T-helper 2 cell treated with Interferon-gamma antibody and Interleukin-4, amounts not matched to agents 5 μg/mL and 100 μg/mL, for 36 hours (primary cell): ENCODE measurements around the gene IP6K3.
A peak's percentile ranks its signal among the peaks of the same experiment; 100 is the strongest.

ENCODE experiments used
- DNase-seq: peaks from one replicate; pipeline ENCODE4 v3.0.0; 2021; ENCODE audit warnings: low spot score
- H3K27ac Mint-ChIP-seq: one replicate; pipeline ENCODE4 v1.8.0; 2021; ENCODE audit warnings: mild to moderate bottlenecking, mixed read lengths
- H3K27me3 Mint-ChIP-seq: one replicate; pipeline ENCODE4 v1.8.0; 2021; ENCODE audit warnings: low read depth, mixed read lengths
- H3K36me3 Mint-ChIP-seq: one replicate; pipeline ENCODE4 v1.8.0; 2021; ENCODE audit warnings: low read depth, mixed read lengths
- H3K4me1 Mint-ChIP-seq: one replicate; pipeline ENCODE4 v1.8.0; 2021; ENCODE audit warnings: low read depth, mixed read lengths
- H3K4me3 Mint-ChIP-seq: one replicate; pipeline ENCODE4 v1.8.0; 2022; ENCODE audit warnings: mild to moderate bottlenecking, moderate library complexity, mixed read lengths
- H3K9me3 Mint-ChIP-seq: one replicate; pipeline ENCODE4 v1.8.0; 2021; ENCODE audit warnings: mixed read lengths

Gene IP6K3

DNA sequence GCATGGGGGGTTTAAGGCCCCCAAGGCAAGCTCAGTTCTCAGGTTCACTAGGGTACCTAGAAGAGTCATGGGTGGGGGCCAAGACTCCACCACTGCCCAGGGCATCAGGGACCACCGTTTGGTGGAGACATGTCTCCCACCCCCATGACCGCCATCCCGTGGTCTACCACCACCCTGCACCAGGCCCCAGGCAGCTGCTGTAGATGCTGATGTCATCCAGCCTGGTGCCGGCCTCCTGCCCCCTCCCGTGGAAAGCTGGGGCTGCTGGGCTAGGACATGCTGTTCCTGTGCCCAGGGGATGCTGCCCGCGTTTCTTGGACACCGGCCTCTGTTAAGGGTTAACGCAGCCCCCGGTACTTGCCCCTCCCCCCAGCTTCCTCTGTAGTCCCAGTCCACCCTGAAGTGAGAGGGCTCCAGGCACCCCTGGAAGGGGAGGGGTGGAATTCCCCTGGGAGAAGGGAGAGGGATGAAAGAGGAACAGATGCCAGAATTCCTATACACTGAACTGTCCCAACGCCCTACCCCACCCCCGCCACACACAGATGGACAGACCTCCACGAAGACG lies 587 bp downstream of the IP6K3 start:
- H3K27ac Mint-ChIP-seq: no peak overlapping the region
- H3K4me3 Mint-ChIP-seq: no peak overlapping the region
- no peaks in the 10 kb centered on the region for H3K9me3 Mint-ChIP-seq
- DNase-seq: no peak
- H3K4me1 Mint-ChIP-seq: no peaks in the 10 kb centered on the region
- H3K27me3 Mint-ChIP-seq: peaks cover 5% of the 10 kb centered on the region
- no peaks in the 10 kb centered on the region for H3K36me3 Mint-ChIP-seq

DNA sequence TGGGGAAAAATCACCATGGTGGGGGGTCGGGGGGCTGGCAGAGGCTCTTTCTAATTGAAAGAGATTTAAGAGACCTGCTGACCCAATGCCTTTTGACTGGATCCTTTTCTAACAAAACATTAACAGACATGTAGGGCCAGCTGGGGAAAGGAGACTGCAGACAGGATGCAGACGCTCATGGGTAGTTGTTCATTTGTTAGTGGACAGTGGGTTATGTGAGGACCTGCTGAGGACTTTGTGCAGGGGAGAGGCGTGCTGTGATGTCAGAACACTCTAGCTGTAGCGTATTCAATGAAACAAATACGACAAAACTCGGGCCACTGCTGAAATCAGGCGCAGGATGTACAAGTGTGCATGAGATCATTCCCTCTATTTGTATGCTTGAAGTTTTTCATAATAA lies 1.2 kb downstream of the IP6K3 start:
- Mint-ChIP-seq H3K4me3 (no peak overlapping the region), H3K9me3 (no peaks in the 10 kb centered on the region), H3K27me3 (peaks cover 5% of the 10 kb centered on the region), H3K36me3 (no peaks in the 10 kb centered on the region), H3K27ac (no peak overlapping the region), H3K4me1 (no peaks in the 10 kb centered on the region)
- no peak for DNase-seq

DNA sequence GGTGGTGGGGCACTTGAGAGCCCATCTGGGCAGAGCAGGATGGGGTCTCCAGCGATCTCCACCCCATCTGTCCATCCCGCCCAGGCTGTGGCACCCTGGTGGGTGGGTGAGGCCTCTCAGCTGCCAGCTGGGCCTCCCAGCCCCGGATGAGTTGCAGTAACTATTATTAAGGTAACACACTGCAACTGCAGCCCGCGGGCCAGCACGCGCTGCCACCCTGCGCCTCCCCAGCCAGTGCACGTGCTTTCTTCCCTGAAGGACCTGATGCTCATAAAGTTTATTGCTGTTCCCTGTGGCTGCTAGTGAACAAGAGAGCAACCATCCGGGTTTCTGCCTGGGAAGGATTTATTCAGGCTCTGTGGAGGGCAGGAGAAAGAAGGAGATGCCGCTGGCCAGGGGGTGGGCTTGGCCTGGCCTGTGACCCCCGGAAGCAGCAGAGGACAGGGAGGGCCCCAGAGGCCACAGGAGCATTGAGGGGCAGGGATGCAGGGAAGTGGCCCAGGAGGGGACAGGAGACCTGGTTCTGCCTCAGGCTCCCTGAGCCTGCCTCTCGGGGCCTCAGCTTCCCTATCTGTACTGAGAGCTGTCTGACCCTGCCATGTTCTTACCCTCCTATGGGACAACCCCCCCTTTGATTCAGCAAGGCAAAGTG lies 1.7 kb downstream of the IP6K3 start:
- Mint-ChIP-seq H3K27ac (no peak overlapping the region), H3K4me1 (no peaks in the 10 kb centered on the region), H3K4me3 (no peak overlapping the region), H3K9me3 (no peaks in the 10 kb centered on the region), H3K27me3 (peaks cover 5% of the 10 kb centered on the region), H3K36me3 (no peaks in the 10 kb centered on the region)
- no peak for DNase-seq

DNA sequence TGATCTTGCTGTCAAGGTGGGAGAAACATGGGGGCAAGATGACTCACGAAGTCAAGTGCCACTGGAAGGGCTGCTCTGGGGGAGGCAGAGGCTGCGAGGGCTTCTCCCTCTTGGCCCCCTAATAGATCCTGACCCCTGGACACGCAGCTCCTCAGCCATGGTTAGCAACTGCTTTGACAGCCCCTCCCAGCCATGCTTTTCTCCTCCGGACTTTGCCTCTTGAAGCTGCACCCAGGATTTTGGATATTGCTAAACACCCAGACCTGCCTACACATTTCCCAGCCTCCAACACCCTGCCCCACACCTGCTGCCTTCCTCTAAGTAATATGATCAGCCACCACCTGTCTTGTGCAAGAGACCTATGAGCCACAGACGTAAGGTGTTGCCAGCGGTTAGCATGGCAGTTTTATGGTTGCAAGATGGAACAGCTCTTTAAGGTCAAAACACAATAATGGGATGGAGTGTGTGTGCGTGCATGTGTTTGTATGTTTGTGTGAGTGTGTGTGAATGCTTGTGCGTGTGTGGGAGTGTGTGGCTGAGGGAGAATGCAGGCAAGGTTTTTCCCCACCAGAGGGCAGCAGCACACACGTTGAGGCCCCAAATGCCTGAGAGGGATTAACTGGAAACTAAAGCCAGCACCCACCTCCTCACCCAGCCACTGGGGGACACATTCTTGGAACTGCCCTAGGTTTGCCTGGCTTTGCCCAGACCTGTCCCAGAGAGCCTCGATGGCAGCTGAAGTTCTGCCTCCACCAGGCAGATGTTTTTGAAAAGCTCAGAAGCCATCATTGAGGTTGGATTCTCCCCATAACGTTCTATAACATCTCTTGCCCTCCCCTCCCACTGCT lies 2.5 kb downstream of the IP6K3 start:
- Mint-ChIP-seq H3K4me1 (no peaks in the 10 kb centered on the region), H3K27me3 (peaks cover 5% of the 10 kb centered on the region), H3K36me3 (no peaks in the 10 kb centered on the region), H3K9me3 (no peaks in the 10 kb centered on the region), H3K4me3 (no peak overlapping the region), H3K27ac (no peak overlapping the region)
- DNase-seq: peak; percentile 56

DNA sequence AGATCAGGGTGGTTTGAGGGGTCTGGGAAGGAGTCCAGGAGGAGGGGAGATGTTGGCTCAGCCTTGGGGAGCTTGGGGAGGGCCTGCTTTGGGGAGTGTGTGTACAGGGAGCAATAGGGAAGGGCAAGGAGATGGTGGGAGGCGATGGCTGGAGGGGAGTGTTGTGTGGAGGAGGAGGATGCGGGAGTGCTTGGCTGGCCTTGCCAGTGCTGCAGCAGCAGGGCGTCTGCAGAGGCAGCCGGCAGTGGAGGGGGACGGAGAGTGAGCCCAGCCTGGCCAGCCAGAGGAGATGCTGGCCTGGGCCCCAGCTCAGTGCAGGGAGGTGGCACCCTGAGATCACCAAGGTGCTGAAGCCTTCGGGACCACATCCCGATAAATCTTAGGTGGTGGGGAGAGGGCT lies 3.9 kb downstream of the IP6K3 start:
- Mint-ChIP-seq H3K27ac (no peak overlapping the region), H3K4me3 (no peak overlapping the region), H3K4me1 (no peaks in the 10 kb centered on the region), H3K36me3 (no peaks in the 10 kb centered on the region), H3K27me3 (peaks cover 5% of the 10 kb centered on the region), H3K9me3 (no peaks in the 10 kb centered on the region)
- no peak for DNase-seq

DNA sequence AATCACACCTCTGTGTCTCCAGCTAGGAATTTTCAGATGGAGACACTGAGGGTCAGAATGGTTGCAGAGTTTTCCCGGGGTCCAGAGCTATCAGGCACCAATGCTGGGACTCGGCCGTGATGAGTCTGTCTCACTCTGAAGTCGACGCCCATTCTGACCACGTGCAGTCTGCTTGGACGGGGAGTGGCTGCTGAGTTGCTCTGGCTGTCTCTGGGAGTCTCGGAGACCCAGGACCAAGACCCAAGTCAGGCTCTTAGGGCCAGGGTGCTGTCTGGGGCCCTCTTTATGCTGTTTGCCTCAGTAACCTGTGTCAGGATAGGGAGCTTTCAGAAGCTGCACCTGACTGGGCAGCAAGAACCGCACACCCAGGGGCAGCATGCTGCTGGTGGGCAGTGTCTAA lies 4.6 kb downstream of the IP6K3 start:
- no peak for DNase-seq
- Mint-ChIP-seq H3K27ac (no peak overlapping the region), H3K36me3 (no peaks in the 10 kb centered on the region)

DNA sequence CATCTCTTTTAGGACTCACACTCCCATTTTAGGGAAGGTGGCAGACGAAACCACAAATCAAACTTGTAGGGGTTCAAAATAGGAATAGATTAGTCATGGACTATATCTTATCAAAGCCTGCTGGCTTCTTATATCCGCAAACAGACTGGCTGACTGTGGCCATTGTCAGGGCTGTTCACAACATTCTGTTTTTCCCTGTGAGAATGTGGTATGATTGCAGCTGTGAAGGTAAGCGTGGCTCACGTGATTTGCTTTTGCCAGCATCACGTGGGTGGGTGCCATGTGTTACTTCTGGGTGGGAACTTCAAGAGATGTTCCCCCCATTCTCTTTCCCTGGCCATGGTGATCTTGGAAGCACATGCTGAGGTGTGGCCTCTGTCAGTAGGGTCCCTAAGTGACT lies 5.9 kb downstream of the IP6K3 start:
- no peaks in the 10 kb centered on the region for H3K9me3 Mint-ChIP-seq
- H3K27ac Mint-ChIP-seq: no peak overlapping the region
- H3K4me3 Mint-ChIP-seq: no peak overlapping the region
- peaks cover 5% of the 10 kb centered on the region for H3K27me3 Mint-ChIP-seq
- H3K36me3 Mint-ChIP-seq: no peaks in the 10 kb centered on the region
- no peaks in the 10 kb centered on the region for H3K4me1 Mint-ChIP-seq
- DNase-seq: no peak

More for the DNA sequence above, 4.6 kb downstream of the IP6K3 start:
- H3K4me3 Mint-ChIP-seq: no peak overlapping the region
- H3K4me1 Mint-ChIP-seq: no peaks in the 10 kb centered on the region
- peaks cover 5% of the 10 kb centered on the region for H3K27me3 Mint-ChIP-seq
- H3K9me3 Mint-ChIP-seq: no peaks in the 10 kb centered on the region

DNA sequence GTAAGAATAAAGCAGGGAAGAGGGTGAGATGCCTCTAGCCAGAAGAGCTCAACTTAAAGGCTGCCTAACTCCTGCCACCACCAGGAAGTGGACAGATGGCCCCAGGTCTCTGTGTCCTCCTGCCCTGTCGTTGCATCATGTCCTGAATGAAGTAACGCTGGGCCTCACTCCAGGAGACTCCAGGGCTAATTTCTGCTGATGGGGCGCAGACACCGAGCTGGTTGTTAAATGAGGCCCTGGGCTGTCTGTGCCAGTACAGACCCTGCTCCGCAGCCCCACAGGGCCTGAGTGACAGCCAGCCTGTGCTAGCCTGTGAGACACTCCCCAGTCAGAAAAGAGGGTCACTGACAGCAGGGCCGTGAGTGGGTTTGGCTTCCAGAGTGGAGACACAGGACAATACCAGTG lies 6.5 kb downstream of the IP6K3 start:
- Mint-ChIP-seq H3K9me3 (no peaks in the 10 kb centered on the region), H3K36me3 (no peaks in the 10 kb centered on the region), H3K27me3 (peaks cover 5% of the 10 kb centered on the region), H3K27ac (no peak overlapping the region), H3K4me1 (no peaks in the 10 kb centered on the region), H3K4me3 (no peak overlapping the region)
- DNase-seq: no peak

DNA sequence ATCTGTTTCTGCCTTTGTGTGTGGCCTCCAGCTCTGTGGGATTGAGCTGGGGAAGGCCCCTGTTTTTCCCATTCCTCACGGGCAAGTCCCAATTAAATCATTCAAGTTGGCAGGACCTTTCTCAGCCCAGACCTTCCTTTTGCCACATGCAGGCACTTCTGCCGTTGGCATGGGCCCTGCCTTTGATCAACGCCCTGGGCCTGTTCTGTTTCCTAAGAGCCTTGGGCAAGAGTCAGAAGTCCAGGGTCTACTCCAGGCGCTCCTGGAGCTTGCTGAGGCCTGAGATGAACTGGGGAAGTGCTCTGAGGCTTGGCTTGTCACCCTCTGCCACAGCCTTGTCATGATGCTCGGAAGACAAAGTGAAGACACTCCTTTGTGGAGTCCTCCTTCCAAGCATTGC lies 7.1 kb downstream of the IP6K3 start:
- peaks cover 5% of the 10 kb centered on the region for H3K27me3 Mint-ChIP-seq
- H3K9me3 Mint-ChIP-seq: no peaks in the 10 kb centered on the region
- H3K4me1 Mint-ChIP-seq: no peaks in the 10 kb centered on the region
- H3K27ac Mint-ChIP-seq: no peak overlapping the region
- no peak for DNase-seq
- no peaks in the 10 kb centered on the region for H3K36me3 Mint-ChIP-seq
- H3K4me3 Mint-ChIP-seq: no peak overlapping the region

DNA sequence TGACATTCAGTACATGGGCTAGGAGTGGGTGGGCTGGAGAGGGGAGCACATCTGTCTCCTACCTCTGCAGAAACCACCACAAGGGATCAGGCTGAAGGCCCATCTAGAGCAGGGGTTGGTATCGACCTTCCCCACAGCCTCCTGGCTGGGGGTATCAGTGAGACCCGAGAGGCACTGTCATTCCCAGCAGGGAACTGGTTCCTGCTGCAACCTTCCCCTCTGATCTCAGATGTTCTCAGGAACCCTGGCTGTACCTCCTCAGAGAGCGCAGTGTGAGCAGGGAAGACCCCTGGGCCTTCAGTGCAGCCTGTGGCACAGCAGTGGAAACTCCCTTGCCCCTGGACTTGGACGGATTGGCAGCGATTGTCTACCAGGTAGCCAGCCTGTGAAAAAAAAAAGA lies 7.8 kb downstream of the IP6K3 start:
- DNase-seq: no peak
- Mint-ChIP-seq H3K27ac (no peak overlapping the region), H3K4me1 (no peaks in the 10 kb centered on the region), H3K9me3 (no peaks in the 10 kb centered on the region), H3K4me3 (no peak overlapping the region), H3K27me3 (peaks cover 5% of the 10 kb centered on the region), H3K36me3 (no peaks in the 10 kb centered on the region)

DNA sequence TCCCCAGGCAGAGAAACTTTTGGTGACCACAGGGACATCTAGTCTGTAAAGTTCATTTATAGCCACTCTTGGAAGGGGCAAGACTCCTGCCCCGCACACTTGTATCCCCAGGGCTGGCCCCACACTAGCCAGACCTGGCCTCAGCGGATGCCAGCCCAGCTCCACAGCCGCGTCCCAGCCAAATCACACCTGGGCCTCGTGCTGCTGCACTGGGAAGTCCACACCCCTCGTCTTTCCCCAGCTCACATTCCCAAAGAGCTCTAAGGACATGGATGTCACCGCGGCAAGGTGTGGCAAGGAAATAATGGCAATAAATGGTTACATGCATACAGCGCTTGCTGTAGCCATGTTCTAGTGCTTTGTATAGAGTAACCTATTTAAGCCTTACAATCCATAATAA lies 8.6 kb downstream of the IP6K3 start:
- no peak overlapping the region for H3K27ac Mint-ChIP-seq
- no peaks in the 10 kb centered on the region for H3K9me3 Mint-ChIP-seq
- peaks cover 5% of the 10 kb centered on the region for H3K27me3 Mint-ChIP-seq
- no peaks in the 10 kb centered on the region for H3K36me3 Mint-ChIP-seq
- H3K4me3 Mint-ChIP-seq: no peak overlapping the region
- DNase-seq: no peak
- no peaks in the 10 kb centered on the region for H3K4me1 Mint-ChIP-seq

DNA sequence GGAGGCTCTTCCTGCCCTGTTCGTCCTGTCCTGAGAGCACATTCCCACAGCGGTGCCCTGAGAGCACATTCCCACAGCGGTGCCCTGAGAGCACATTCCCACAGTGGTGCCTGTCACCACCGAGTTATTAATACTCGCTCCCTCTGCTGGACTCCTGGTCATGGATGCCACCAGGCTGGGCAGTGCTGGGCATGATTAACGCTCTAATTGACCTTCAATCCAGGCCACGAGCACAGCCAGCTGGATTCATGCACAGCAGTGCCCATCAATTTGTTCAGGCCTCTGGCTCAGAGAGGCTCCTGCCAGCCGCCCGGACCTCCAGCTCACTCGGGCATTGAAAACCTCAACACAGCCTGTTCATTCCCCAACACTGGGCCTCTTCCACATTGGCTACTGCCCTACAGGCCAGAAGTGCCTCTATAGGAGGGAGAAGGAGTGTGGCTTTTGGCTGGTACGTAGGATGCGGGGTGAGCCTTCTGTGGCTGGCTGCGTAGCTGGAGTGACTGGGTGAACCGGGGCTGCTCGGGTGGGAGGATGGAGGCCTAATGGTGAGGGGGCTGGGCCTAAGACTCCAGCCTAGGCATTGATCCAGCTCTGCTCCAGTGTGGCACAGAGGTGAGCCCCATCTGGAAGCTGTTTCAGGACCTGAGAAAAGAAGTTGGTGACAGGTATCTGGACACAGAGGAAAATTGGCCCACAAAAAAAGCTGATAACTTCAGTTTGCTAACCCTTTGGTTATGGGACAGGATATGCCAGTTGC lies 9.3 kb downstream of the IP6K3 start:
- Mint-ChIP-seq H3K27ac (no peak overlapping the region), H3K4me1 (no peaks in the 10 kb centered on the region), H3K27me3 (no peaks in the 10 kb centered on the region), H3K9me3 (no peaks in the 10 kb centered on the region), H3K36me3 (no peaks in the 10 kb centered on the region), H3K4me3 (no peak overlapping the region)
- DNase-seq: no peak

DNA sequence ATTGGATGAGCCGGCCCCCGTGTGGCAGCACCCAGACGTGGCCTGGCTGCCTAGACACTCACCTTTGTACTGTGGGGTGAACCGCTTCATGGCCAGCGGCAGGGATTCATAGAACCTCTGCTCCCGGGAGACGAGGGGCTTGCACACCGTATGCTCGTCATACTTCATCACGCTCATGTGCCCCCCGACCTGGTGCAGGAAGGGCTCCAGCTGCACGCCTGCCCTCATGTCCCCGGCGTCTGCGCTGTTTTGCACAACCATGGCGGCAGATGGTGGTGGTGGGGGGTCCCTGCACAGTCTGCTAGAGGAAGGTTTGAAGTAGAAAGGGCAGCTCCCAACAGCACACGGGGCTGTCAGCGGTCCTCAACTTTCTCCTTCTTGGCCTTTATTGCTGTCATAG lies 11.5 kb downstream of the IP6K3 start:
- no peaks in the 10 kb centered on the region for H3K36me3 Mint-ChIP-seq
- no peak overlapping the region for H3K27ac Mint-ChIP-seq
- H3K4me3 Mint-ChIP-seq: no peak overlapping the region
- H3K27me3 Mint-ChIP-seq: no peaks in the 10 kb centered on the region
- DNase-seq: no peak
- H3K4me1 Mint-ChIP-seq: no peaks in the 10 kb centered on the region
- no peaks in the 10 kb centered on the region for H3K9me3 Mint-ChIP-seq

DNA sequence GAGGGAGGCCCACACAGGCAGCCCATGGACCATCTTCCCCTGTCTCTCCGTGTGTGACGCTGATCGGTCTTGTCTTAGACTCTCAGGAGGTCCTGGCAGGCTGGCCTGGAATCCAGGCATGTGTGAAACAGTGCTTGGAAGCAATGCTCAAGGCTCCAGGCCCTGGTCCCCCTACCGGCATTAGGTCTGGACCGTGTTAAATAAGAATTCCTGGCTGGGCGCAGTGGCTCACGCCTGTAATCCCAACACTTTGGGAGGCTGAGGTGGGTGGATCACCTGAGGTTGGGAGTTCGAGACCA lies 13.0 kb downstream of the IP6K3 start:
- Mint-ChIP-seq H3K9me3 (no peaks in the 10 kb centered on the region), H3K4me1 (no peaks in the 10 kb centered on the region), H3K27me3 (no peaks in the 10 kb centered on the region), H3K36me3 (no peaks in the 10 kb centered on the region), H3K4me3 (no peak overlapping the region), H3K27ac (no peak overlapping the region)
- no peak for DNase-seq
